B cell (primary cell): ENCODE data around the gene SACM1L. TPM values are rescaled to one million over a fixed set of nuclear protein-coding genes. Genes with fewer than 3 reads are reported as not detected.

Source experiments
- ATAC-seq: fragments of 200-7000 bp; cut with Tn5 transposase; one replicate; pipeline ENCODE4 v1.10.0; 2021; ENCODE audit warnings: low read depth, mild to moderate bottlenecking, moderate number of reproducible peaks, moderate library complexity
- CTCF ChIA-PET: fragments of 350-600 bp; sonication (Branson Sonifier 250); formaldehyde crosslinking; loops from one replicate; lab custom pipeline; 2021; ENCODE audit warnings: antibody characterized with exemption, inconsistent platforms; lab: Charles Lee
- POLR2A ChIA-PET: fragments of 350-600 bp; sonication (Branson Sonifier 250); formaldehyde crosslinking; loops from one replicate; lab custom pipeline; 2021; ENCODE audit warnings: antibody characterized with exemption; lab: Charles Lee
- DNase-seq: peaks from one replicate; pipeline ENCODE4 v3.0.0; 2013
- H2AFZ ChIP-seq: 2 replicates; pipeline ENCODE4 v1.6.1; 2012; ENCODE audit warnings: mild to moderate bottlenecking, low read depth, low read length; ENCODE audit not compliant: insufficient read depth, poor library complexity, severe bottlenecking
- H3K27ac ChIP-seq, 2 donors: 1 replicate in 1 of 2; 2 replicates in 1 of 2; pipeline ENCODE4 v1.5.1; 2012 to 2013; ENCODE audit warnings: low read length in 2 of 2, mild to moderate bottlenecking in 2 of 2, moderate library complexity in 1 of 2
- H3K27me3 ChIP-seq, 4 experiments: fragments of 200-600 bp in 1 of 4; sonication (generic) in 1 of 4; replicated peaks in 1 of 4; 1 replicate in 2 of 4; 2 replicates in 2 of 4; pipeline versions ENCODE4 v1.6.1 to v1.7.0; 2013 to 2016; ENCODE audit warnings: low read length in 3 of 4, mild to moderate bottlenecking in 2 of 4, mixed read lengths in 1 of 4, moderate library complexity in 1 of 4; ENCODE audit not compliant: insufficient read depth in 4 of 4, control insufficient read depth in 3 of 4; ENCODE audit errors: control extremely low read depth in 1 of 4
- H3K36me3 ChIP-seq, 2 experiments: replicated peaks in 1 of 2; 1 replicate in 1 of 2; 2 replicates in 1 of 2; pipeline versions ENCODE4 v1.6.1 to v1.7.1; 2013; ENCODE audit warnings: low read length in 1 of 2; ENCODE audit not compliant: insufficient read depth in 2 of 2, control insufficient read depth in 1 of 2; ENCODE audit errors: control extremely low read depth in 1 of 2, extremely low read depth in 1 of 2
- H3K4me1 ChIP-seq, 2 donors: fragments of 200-600 bp in 1 of 2; sonication (generic) in 1 of 2; 1 replicate in 1 of 2; 2 replicates in 1 of 2; pipeline versions ENCODE4 v1.5.1 to v1.6.1; 2013 to 2017; ENCODE audit warnings: low read length in 2 of 2; ENCODE audit not compliant: control insufficient read depth in 2 of 2, insufficient read depth in 2 of 2
- H3K4me2 ChIP-seq: replicated peaks from 2 replicates; pipeline ENCODE3; 2012; ENCODE audit warnings: mild to moderate bottlenecking, low read depth, low read length; ENCODE audit not compliant: poor library complexity, severe bottlenecking
- H3K4me3 ChIP-seq, 5 experiments: fragments of 200-600 bp in 1 of 5; sonication (generic) in 1 of 5; 1 replicate in 3 of 5; 2 replicates in 2 of 5; pipeline versions ENCODE4 v1.5.1 to v1.7.0; 2011 to 2016; ENCODE audit warnings: low read length in 4 of 5, mild to moderate bottlenecking in 4 of 5, low read depth in 2 of 5, control low read depth in 1 of 5, moderate library complexity in 1 of 5; ENCODE audit not compliant: insufficient read depth in 1 of 5; ENCODE audit errors: control extremely low read depth in 1 of 5, extremely low read depth in 1 of 5
- H3K79me2 ChIP-seq: fragments of 200-600 bp; sonication (generic); one replicate; pipeline ENCODE4 v1.6.0; 2016; ENCODE audit warnings: low read length; ENCODE audit not compliant: control insufficient read depth, insufficient read depth
- H3K9ac ChIP-seq: fragments of 200-600 bp; sonication (generic); 2 replicates; pipeline ENCODE4 v1.6.1; 2017; ENCODE audit warnings: mild to moderate bottlenecking, low read length, moderate library complexity
- H3K9me3 ChIP-seq, 3 donors: one replicate each; pipeline versions ENCODE4 v1.6.1 to v1.7.1; 2013; ENCODE audit warnings: low read length in 2 of 3; ENCODE audit not compliant: control insufficient read depth in 2 of 3, insufficient read depth in 1 of 3; ENCODE audit errors: control extremely low read depth in 1 of 3
- H4K20me1 ChIP-seq: 2 replicates; pipeline ENCODE4 v1.6.0; 2012; ENCODE audit warnings: mild to moderate bottlenecking, low read length; ENCODE audit not compliant: insufficient read depth, control insufficient read depth, poor library complexity, severe bottlenecking
- H3K27ac Mint-ChIP-seq: one replicate; pipeline ENCODE4 v1.8.0; 2021; ENCODE audit warnings: mixed read lengths
- H3K27me3 Mint-ChIP-seq: one replicate; pipeline ENCODE4 v1.8.0; 2021; ENCODE audit warnings: mixed read lengths
- H3K4me1 Mint-ChIP-seq: one replicate; pipeline ENCODE4 v1.8.0; 2021; ENCODE audit warnings: mixed read lengths
- H3K4me3 Mint-ChIP-seq: one replicate; pipeline ENCODE4 v1.8.0; 2021; ENCODE audit warnings: mixed read lengths
- H3K9me3 Mint-ChIP-seq: one replicate; pipeline ENCODE4 v1.8.0; 2022; ENCODE audit warnings: mixed read lengths; ENCODE audit not compliant: insufficient read depth
- CTCF ChIP-seq: fragments of 200-600 bp; IDR thresholded peaks from one replicate; pipeline ENCODE4 v1.8.0; 2022; ENCODE audit warnings: antibody characterized with exemption, mild to moderate bottlenecking
- EZH2 ChIP-seq: IDR thresholded peaks from 2 replicates; pipeline ENCODE4 v1.6.1; 2012; ENCODE audit warnings: borderline replicate concordance, low read depth, mild to moderate bottlenecking, moderate library complexity, low read length; ENCODE audit not compliant: insufficient read depth, poor library complexity, severe bottlenecking
- WGBS: methylation state at CpG from one replicate; pipeline ENCODE4 v1.1.5; 2013; ENCODE audit warnings: missing lambda C conversion rate; ENCODE audit not compliant: insufficient coverage; 5-methylcytosine and 5-hydroxymethylcytosine counted together
- intact Hi-C: fragments of 100-400 bp; cut with micrococcal nuclease; formaldehyde crosslinking; loops from one replicate; pipeline ENCODE4 v1.10.0; 2022
- polyA plus RNA-seq: library from polyadenylated mRNA; depleted of rRNA; stranded (reverse); fragments of >200 nt; gene quantifications from 2 replicates; pipeline ENCODE4 v1.2.3, GENCODE V29; 2012
- total RNA-seq, 2 donors: library from RNA; stranded (reverse); fragments of 120-200 nt in 1 of 2; gene quantifications; 1 replicate in 1 of 2; 2 replicates in 1 of 2; pipeline versions ENCODE4 v1.2.3 to v1.2.4, GENCODE V29; 2013 to 2022

Gene SACM1L
- total and polyA plus RNA-seq, 2 donors (not counting 1 experiment from before 2014, with no cell fraction given), result 20.7 to 85.7 TPM

GRCh38 chr3:45776611-45777010 lies 87.4 kb downstream of the SACM1L start:
- Histone ChIP-seq H3K9ac (no peak overlapping the region), H3K27me3 (no peaks in the 10 kb centered on the region), H3K4me2 (no peak overlapping the region), H3K9me3 (no peaks in the 10 kb centered on the region), H3K4me1 (no peaks in the 10 kb centered on the region), H3K27ac (no peak overlapping the region), H4K20me1 (no peaks in the 10 kb centered on the region), H2AFZ (no peak overlapping the region), H3K4me3 (no peak overlapping the region), H3K36me3 (no peaks in the 10 kb centered on the region), H3K79me2 (no peaks in the 10 kb centered on the region)
- ChIA-PET CTCF (no interaction called here), POLR2A (no interaction called here)
- intact Hi-C loops, result no loop called here
- ATAC-seq, result no peak
- no peak overlapping the region for H3K4me3 Mint-ChIP-seq
- WGBS, result 97% methylated on average over 7 of the region's 8 CpGs
- TF ChIP-seq EZH2 (no peak), CTCF (no peak)
- peaks cover 3% of the 10 kb centered on the region for H3K27me3 Mint-ChIP-seq
- H3K27ac Mint-ChIP-seq, result no peak overlapping the region
- H3K4me1 Mint-ChIP-seq, result no peaks in the 10 kb centered on the region
- no peaks in the 10 kb centered on the region for H3K9me3 Mint-ChIP-seq
- DNase-seq, result no peak

GRCh38 chr3:45777111-45777745 lies 88.0 kb downstream of the SACM1L start:
- POLR2A ChIA-PET, result no interaction called here

More at GRCh38 chr3:45777111-45777745, 88.0 kb downstream of the SACM1L start:
- CTCF ChIA-PET, result no interaction called here
- Histone ChIP-seq H3K4me1 (no peaks in the 10 kb centered on the region), H3K27me3 (no peaks in the 10 kb centered on the region), H3K27ac (no peak overlapping the region), H4K20me1 (no peaks in the 10 kb centered on the region), H2AFZ (no peak overlapping the region), H3K79me2 (no peaks in the 10 kb centered on the region), H3K9ac (no peak overlapping the region), H3K4me2 (no peak overlapping the region), H3K4me3 (no peak overlapping the region), H3K36me3 (no peaks in the 10 kb centered on the region), H3K9me3 (no peaks in the 10 kb centered on the region)
- Mint-ChIP-seq H3K27ac (no peak overlapping the region), H3K27me3 (peaks cover 3% of the 10 kb centered on the region), H3K4me3 (no peak overlapping the region), H3K9me3 (no peaks in the 10 kb centered on the region), H3K4me1 (no peaks in the 10 kb centered on the region)
- ATAC-seq, result no peak
- no peak for DNase-seq
- TF ChIP-seq EZH2 (no peak), CTCF (no peak)
- intact Hi-C loops, result no loop called here
- 94% methylated on average over 6 of the region's 8 CpGs for WGBS
